Liver (tissue), 9 donors: ENCODE data around the gene AFDN. TPM values are rescaled to one million over a fixed set of nuclear protein-coding genes. Genes with fewer than 3 reads are reported as not detected.

Experiments used
- DNase-seq: peaks from one replicate; pipeline ENCODE4 v3.0.0-alpha.2; 2017; ENCODE audit warnings: low spot score
- H3K27ac ChIP-seq, 2 donors: one replicate each; pipeline ENCODE4 v1.7.0; 2013; ENCODE audit warnings: inconsistent platforms in 2 of 2, low read length in 2 of 2, control low read depth in 1 of 2, low read depth in 1 of 2, mild to moderate bottlenecking in 1 of 2
- H3K27me3 ChIP-seq, 4 donors: one replicate each; pipeline versions ENCODE4 v1.6.1 to v1.7.0; 2013; ENCODE audit warnings: low read length in 3 of 4, inconsistent platforms in 1 of 4, mild to moderate bottlenecking in 1 of 4, moderate library complexity in 1 of 4; ENCODE audit not compliant: control insufficient read depth in 4 of 4, insufficient read depth in 4 of 4
- H3K36me3 ChIP-seq, 4 donors: one replicate each; pipeline versions ENCODE4 v1.6.1 to v1.7.0; 2013; ENCODE audit warnings: low read length in 3 of 4, mild to moderate bottlenecking in 3 of 4, low read depth in 1 of 4, moderate library complexity in 1 of 4; ENCODE audit not compliant: control insufficient read depth in 4 of 4, insufficient read depth in 3 of 4
- H3K4me1 ChIP-seq, 4 donors: one replicate each; pipeline versions ENCODE4 v1.6.1 to v1.7.0; 2013; ENCODE audit warnings: low read length in 3 of 4, mild to moderate bottlenecking in 3 of 4, moderate library complexity in 1 of 4; ENCODE audit not compliant: control insufficient read depth in 4 of 4, insufficient read depth in 4 of 4
- H3K4me3 ChIP-seq, 3 donors: one replicate each; pipeline versions ENCODE4 v1.6.1 to v1.7.0; 2013; ENCODE audit warnings: low read length in 3 of 3, control low read depth in 1 of 3, low read depth in 1 of 3, mild to moderate bottlenecking in 1 of 3
- H3K9ac ChIP-seq, 2 donors: one replicate each; pipeline ENCODE4 v1.7.0; 2013; ENCODE audit warnings: low read length in 2 of 2, mild to moderate bottlenecking in 2 of 2, moderate library complexity in 2 of 2, control low read depth in 1 of 2, low read depth in 1 of 2
- H3K9me3 ChIP-seq, 4 donors: one replicate each; pipeline versions ENCODE4 v1.6.1 to v1.7.0; 2013; ENCODE audit warnings: low read length in 3 of 4; ENCODE audit not compliant: control insufficient read depth in 4 of 4
- ATF3 ChIP-seq: IDR thresholded peaks from 2 replicates; pipeline ENCODE4 v1.6.1; 2016; ENCODE audit warnings: antibody characterized with exemption
- CTCF ChIP-seq: fragments of 150-350 bp; IDR thresholded peaks from 2 replicates; pipeline ENCODE4 v1.5.1; 2017; ENCODE audit warnings: improper control_type of control experiment, low read depth, low read length; ENCODE audit not compliant: missing input control
- EGR1 ChIP-seq, 2 donors: IDR thresholded peaks; 2 replicates each; pipeline ENCODE4 v1.6.1; 2016 to 2018; ENCODE audit warnings: antibody characterized with exemption in 2 of 2, low read depth in 2 of 2
- FOXA1 ChIP-seq: IDR thresholded peaks from 2 replicates; pipeline ENCODE4 v1.6.1; 2016; ENCODE audit warnings: antibody characterized with exemption
- FOXA2 ChIP-seq: IDR thresholded peaks from 2 replicates; pipeline ENCODE4 v1.6.1; 2016; ENCODE audit warnings: antibody characterized with exemption
- HNF4A ChIP-seq, 2 donors: conservative IDR thresholded peaks; 2 replicates each; pipeline ENCODE4 v1.6.1; 2016; ENCODE audit warnings: antibody characterized with exemption in 2 of 2, mild to moderate bottlenecking in 2 of 2
- HNF4G ChIP-seq: IDR thresholded peaks from 2 replicates; pipeline ENCODE4 v1.6.1; 2016; ENCODE audit warnings: antibody characterized with exemption
- JUND ChIP-seq, 2 donors: IDR thresholded peaks; 2 replicates each; pipeline ENCODE4 v1.6.1; 2016; ENCODE audit warnings: antibody characterized with exemption in 2 of 2
- MAX ChIP-seq: IDR thresholded peaks from 2 replicates; pipeline ENCODE4 v1.6.1; 2016; ENCODE audit warnings: antibody characterized with exemption
- NR2F2 ChIP-seq: IDR thresholded peaks from 2 replicates; pipeline ENCODE4 v1.6.1; 2016; ENCODE audit warnings: antibody characterized with exemption
- RAD21 ChIP-seq, 2 donors: IDR thresholded peaks; 2 replicates each; pipeline ENCODE4 v1.6.1; 2016; ENCODE audit warnings: antibody characterized with exemption in 2 of 2, mild to moderate bottlenecking in 2 of 2
- RXRA ChIP-seq, 2 donors: IDR thresholded peaks; 2 replicates each; pipeline ENCODE4 v1.6.1; 2017 to 2018; ENCODE audit warnings: antibody characterized with exemption in 2 of 2, mild to moderate bottlenecking in 1 of 2
- SP1 ChIP-seq: IDR thresholded peaks from 2 replicates; pipeline ENCODE4 v1.6.1; 2018; ENCODE audit warnings: antibody characterized with exemption, mild to moderate bottlenecking
- TAF1 ChIP-seq: conservative IDR thresholded peaks from 2 replicates; pipeline ENCODE4 v1.6.1; 2016; ENCODE audit warnings: antibody characterized with exemption, mild to moderate bottlenecking
- YY1 ChIP-seq: IDR thresholded peaks from 2 replicates; pipeline ENCODE4 v1.6.1; 2016; ENCODE audit warnings: antibody characterized with exemption, mild to moderate bottlenecking
- ZBTB33 ChIP-seq: IDR thresholded peaks from 2 replicates; pipeline ENCODE4 v1.6.1; 2016; ENCODE audit warnings: antibody characterized with exemption
- WGBS: extraction: QIAGEN DNeasy Blood & Tissue Kit; methylation state at CpG from one replicate; pipeline ENCODE4 v1.1.7; 2013; 5-methylcytosine and 5-hydroxymethylcytosine counted together
- polyA plus RNA-seq, 2 donors: library from polyadenylated mRNA; stranded (reverse) in 1 of 2; unstranded in 1 of 2; fragments of 200-250 nt in 1 of 2; fragments of >200 nt in 1 of 2; fragmentation: Nextera tagmentation in 1 of 2; extraction: Ambion mirVana in 1 of 2; gene quantifications; one replicate each; pipeline versions ENCODE4 v1.2.1 to v1.2.3, GENCODE V29; 2013 to 2015
- total RNA-seq, 2 donors: library from RNA; depleted of rRNA; stranded (reverse); fragments of >200 nt; gene quantifications; one replicate each; pipeline ENCODE4 v1.2.3, GENCODE V29; 2014
- donor health status: healthy.
- donor health status: healthy.
- donor health status: healthy.
- donor health status: healthy.
- donor health status: healthy.

Gene AFDN
- total and polyA plus RNA-seq, 4 donors: 21.3 to 145 (median 29.3) TPM

- peaks cover 10 to 75% (median 63%) of the 10 kb centered on the region in 4 donors for H3K36me3 ChIP-seq
- no peak for DNase-seq
- no peak overlapping the region for H3K9ac ChIP-seq
- H3K4me3 ChIP-seq: no peak overlapping the region
- H3K9me3 ChIP-seq: no peaks in the 10 kb centered on the region
- no peaks in the 10 kb centered on the region for H3K4me1 ChIP-seq
- H3K27me3 ChIP-seq: no peaks in the 10 kb centered on the region
- H3K27ac ChIP-seq: no peak overlapping the region
- 94% methylated on average over 4 of the region's 4 CpGs for WGBS
- TF ChIP-seq CTCF (no peak), RAD21 (IDR thresholded peaks at IDR 0.05) (no peak), SP1 (no peak), ATF3 (no peak), NR2F2 (no peak), FOXA2 (no peak), HNF4G (no peak), TAF1 (no peak)
Measured at GRCh38 chr6:167948716-167949115, 122.0 kb downstream of the AFDN start.

- no peak for DNase-seq
- H3K27ac ChIP-seq: no peak overlapping the region
- no peaks in the 10 kb centered on the region for H3K4me1 ChIP-seq
- no peaks in the 10 kb centered on the region for H3K27me3 ChIP-seq
- no peak overlapping the region for H3K9ac ChIP-seq
- H3K9me3 ChIP-seq: no peaks in the 10 kb centered on the region
- TF ChIP-seq HNF4A (conservative IDR thresholded peaks at IDR 0.05) (no peak), MAX (no peak), EGR1 (IDR thresholded peaks at IDR 0.05; ENCODE audit: low read depth in 2 of 2) (no peak), FOXA2 (no peak), ATF3 (no peak), SP1 (no peak)
- peaks cover 9 to 73% (median 58%) of the 10 kb centered on the region in 4 donors for H3K36me3 ChIP-seq
- no peak overlapping the region for H3K4me3 ChIP-seq
- WGBS: 92% methylated on average over 7 of the region's 7 CpGs
Measured at GRCh38 chr6:167949121-167949684, 122.5 kb downstream of the AFDN start.

- no peak overlapping the region for H3K4me3 ChIP-seq
- no peak for TF ChIP-seq NR2F2
- TF ChIP-seq FOXA1: no peak
- TF ChIP-seq MAX: no peak
- TF ChIP-seq YY1: no peak
- TF ChIP-seq TAF1: no peak
- no peak for TF ChIP-seq HNF4A (conservative IDR thresholded peaks at IDR 0.05)
- TF ChIP-seq ZBTB33: no peak
- no peak for TF ChIP-seq JUND (IDR thresholded peaks at IDR 0.05)
- no peak for TF ChIP-seq ATF3
- no peak for TF ChIP-seq FOXA2
- no peak for TF ChIP-seq RXRA (IDR thresholded peaks at IDR 0.05)
- no peaks in the 10 kb centered on the region for H3K9me3 ChIP-seq
- WGBS: 97% methylated on average over 29 of the region's 29 CpGs
- H3K4me1 ChIP-seq: peaks cover 0 to 4% (median under 1%) of the 10 kb centered on the region in 4 donors
- H3K9ac ChIP-seq: no peak overlapping the region
- H3K27me3 ChIP-seq: no peaks in the 10 kb centered on the region
- peaks cover 8 to 62% (median 44%) of the 10 kb centered on the region in 4 donors for H3K36me3 ChIP-seq
- no peak overlapping the region for H3K27ac ChIP-seq
- no peak for DNase-seq
Measured at GRCh38 chr6:167951781-167952511, 125.2 kb downstream of the AFDN start.
